Neural progenitor cell (in vitro differentiated cells): ENCODE measurements around the gene LYST. TPM values are rescaled to one million over a fixed set of nuclear protein-coding genes. Genes with fewer than 3 reads are reported as not detected.

Experiments used
- DNase-seq: peaks from one replicate; pipeline ENCODE4 v3.0.0-alpha.2; 2016; ENCODE audit warnings: low spot score
- H2AFZ ChIP-seq: fragments of 200-600 bp; sonication (generic); replicated peaks from 2 replicates; pipeline ENCODE4 v1.6.1; 2016; ENCODE audit warnings: antibody characterized with exemption
- H3F3A ChIP-seq: fragments of 200-600 bp; sonication (generic); 2 replicates; pipeline ENCODE4 v1.6.1; 2016; ENCODE audit warnings: antibody characterized with exemption, low read depth
- H3K27ac ChIP-seq: fragments of 200-600 bp; sonication (generic); 2 replicates; pipeline ENCODE4 v1.5.1; 2016; ENCODE audit warnings: mild to moderate bottlenecking
- H3K27me3 ChIP-seq: fragments of 200-600 bp; sonication (generic); 2 replicates; pipeline ENCODE4 v1.6.1; 2016; ENCODE audit warnings: mild to moderate bottlenecking, moderate library complexity
- H3K36me3 ChIP-seq: fragments of 200-600 bp; sonication (generic); 2 replicates; pipeline ENCODE4 v1.5.1; 2016
- H3K4me1 ChIP-seq: fragments of 200-600 bp; sonication (generic); 2 replicates; pipeline ENCODE4 v1.6.1; 2016; ENCODE audit warnings: mixed run types
- H3K4me2 ChIP-seq: fragments of 200-600 bp; sonication (generic); 2 replicates; pipeline ENCODE4 v1.6.1; 2016
- H3K4me3 ChIP-seq: fragments of 200-600 bp; sonication (generic); 2 replicates; pipeline ENCODE4 v1.5.1; 2016
- H3K79me2 ChIP-seq: fragments of 200-600 bp; sonication (generic); 2 replicates; pipeline ENCODE4 v1.6.1; 2016; ENCODE audit warnings: low read depth
- H3K9ac ChIP-seq: fragments of 200-600 bp; sonication (generic); 2 replicates; pipeline ENCODE4 v1.6.1; 2016
- H3K9me3 ChIP-seq: fragments of 200-600 bp; sonication (generic); 2 replicates; pipeline ENCODE4 v1.5.1; 2016; ENCODE audit warnings: low read depth
- H4K20me1 ChIP-seq: fragments of 200-600 bp; sonication (generic); 2 replicates; pipeline ENCODE4 v1.6.1; 2016; ENCODE audit warnings: low read depth
- H3K27ac Mint-ChIP-seq: 3 replicates; pipeline ENCODE4 v1.8.0; 2021; ENCODE audit warnings: mixed read lengths
- H3K27me3 Mint-ChIP-seq: 2 replicates; pipeline ENCODE4 v1.8.0; 2022; ENCODE audit warnings: low read depth, mild to moderate bottlenecking, inconsistent platforms, moderate library complexity, mixed read lengths; ENCODE audit not compliant: insufficient read depth
- H3K36me3 Mint-ChIP-seq: 3 replicates; pipeline ENCODE4 v1.8.0; 2021; ENCODE audit warnings: mixed read lengths
- H3K4me1 Mint-ChIP-seq: 3 replicates; pipeline ENCODE4 v1.8.0; 2021; ENCODE audit warnings: mixed read lengths
- H3K4me3 Mint-ChIP-seq: 3 replicates; pipeline ENCODE4 v1.8.0; 2021; ENCODE audit warnings: mild to moderate bottlenecking, moderate library complexity, mixed read lengths
- H3K9me3 Mint-ChIP-seq: 3 replicates; pipeline ENCODE4 v1.8.0; 2020; ENCODE audit warnings: mixed read lengths
- CTCF ChIP-seq: fragments of 200-600 bp; sonication (generic); IDR thresholded peaks from 2 replicates; pipeline ENCODE4 v1.5.1; 2017; ENCODE audit warnings: antibody characterized with exemption, mild to moderate bottlenecking
- EZH2 ChIP-seq: fragments of 200-600 bp; sonication (generic); IDR thresholded peaks from 2 replicates; pipeline ENCODE4 v1.6.1; 2017; ENCODE audit warnings: antibody characterized with exemption, mild to moderate bottlenecking, moderate library complexity
- EZH2phosphoT487 ChIP-seq: fragments of 200-600 bp; sonication (generic); IDR thresholded peaks from 2 replicates; pipeline ENCODE4 v1.6.1; 2017; ENCODE audit warnings: antibody characterized with exemption
- total RNA-seq: library from RNA; depleted of rRNA; stranded (reverse); fragments of >200 nt; gene quantifications from 2 replicates; pipeline ENCODE4 v1.2.3, GENCODE V29; 2015; ENCODE audit warnings: low replicate concordance

Gene LYST
- total RNA-seq, 1 donor from 2014 or later, result 0.82 TPM

DNA sequence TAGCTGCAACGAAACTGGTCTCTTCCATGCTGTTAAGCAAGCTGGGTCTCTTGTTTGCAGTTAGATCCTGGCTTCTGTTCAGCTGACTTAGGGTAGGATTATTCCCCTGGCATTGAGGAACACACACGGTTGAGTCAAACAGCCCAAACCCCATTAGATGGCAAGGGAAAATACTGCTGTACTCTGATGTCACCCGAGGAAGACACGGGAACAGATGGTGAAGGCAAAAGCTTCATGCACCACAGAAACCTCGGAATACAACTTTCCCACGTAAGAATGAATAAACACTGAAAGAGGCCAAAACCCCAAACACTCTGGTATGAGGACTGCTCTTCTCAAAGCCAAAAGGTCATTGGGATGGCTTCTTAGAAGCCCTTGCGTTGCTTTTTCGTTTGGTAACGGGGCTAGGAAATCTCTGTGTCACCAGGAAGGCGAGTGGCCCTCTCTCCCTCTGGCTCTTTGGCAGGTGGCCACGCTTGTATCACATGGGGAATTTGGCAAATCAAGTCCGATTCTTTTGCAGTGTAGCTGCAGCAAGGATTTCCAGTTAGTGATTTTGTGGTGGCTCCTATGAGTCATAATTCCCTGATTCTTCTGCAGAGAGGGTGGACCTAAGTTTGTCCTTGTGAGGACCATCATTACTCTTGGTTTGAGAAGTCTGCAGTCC, 16.7 kb upstream of the LYST start:
- Mint-ChIP-seq H3K27ac (no peak overlapping the region), H3K4me3 (no peak overlapping the region), H3K27me3 (no peaks in the 10 kb centered on the region), H3K36me3 (no peaks in the 10 kb centered on the region), H3K9me3 (no peaks in the 10 kb centered on the region), H3K4me1 (no peaks in the 10 kb centered on the region)
- no peaks in the 10 kb centered on the region for H4K20me1 ChIP-seq
- H2AFZ ChIP-seq, result no peak overlapping the region
- H3K79me2 ChIP-seq, result no peaks in the 10 kb centered on the region
- H3K36me3 ChIP-seq, result no peaks in the 10 kb centered on the region
- TF ChIP-seq EZH2, result no peak
- no peak for TF ChIP-seq EZH2phosphoT487
- no peak for TF ChIP-seq CTCF
- no peak overlapping the region for H3K9ac ChIP-seq
- no peaks in the 10 kb centered on the region for H3F3A ChIP-seq
- no peaks in the 10 kb centered on the region for H3K9me3 ChIP-seq
- H3K4me2 ChIP-seq, result no peak overlapping the region
- DNase-seq, result no peak
- H3K4me3 ChIP-seq, result no peak overlapping the region
- H3K27me3 ChIP-seq, result peaks cover 4% of the 10 kb centered on the region
- H3K27ac ChIP-seq, result no peak overlapping the region
- H3K4me1 ChIP-seq, result no peaks in the 10 kb centered on the region

GRCh38 chr1:235882816-235883215, 16.1 kb upstream of the LYST start:
- no peak overlapping the region for H3K4me2 ChIP-seq

DNA sequence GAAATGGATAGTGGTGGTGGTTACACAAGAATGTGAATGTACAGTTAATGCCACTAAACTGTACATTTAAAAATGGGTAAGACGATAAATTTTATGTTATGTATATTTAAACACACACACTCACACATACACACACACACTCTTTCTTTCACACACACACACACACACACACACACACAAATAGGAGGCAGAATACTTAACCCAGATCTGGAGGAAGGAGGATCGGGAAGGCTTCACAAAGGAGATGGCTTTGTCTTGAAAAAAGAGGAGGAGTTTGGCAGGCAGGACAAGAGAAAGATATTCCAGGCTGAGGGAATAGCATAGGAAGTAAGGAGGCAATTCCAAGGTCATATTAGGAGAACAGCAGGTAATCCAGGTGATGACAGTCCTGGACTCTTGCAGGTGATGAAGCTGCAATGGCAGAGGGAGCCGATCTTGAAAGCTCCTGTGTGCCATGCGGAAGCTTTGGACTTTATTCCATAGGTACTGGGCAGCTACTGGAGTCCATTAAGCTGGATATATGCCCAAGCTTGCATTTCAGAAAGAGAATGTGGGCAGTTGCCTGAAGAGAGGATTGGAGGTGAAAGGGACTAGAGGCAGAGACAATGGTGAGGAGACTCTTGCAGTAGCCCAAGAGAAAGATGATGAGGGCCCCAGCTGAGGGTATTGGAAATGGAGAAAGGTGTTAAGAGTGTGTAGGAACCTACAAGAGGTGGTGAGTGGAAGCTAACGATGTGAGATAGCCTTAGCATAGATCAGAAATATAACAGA, 15.4 kb upstream of the LYST start:
- Mint-ChIP-seq H3K4me1 (no peaks in the 10 kb centered on the region), H3K9me3 (no peaks in the 10 kb centered on the region), H3K4me3 (no peak overlapping the region), H3K36me3 (no peaks in the 10 kb centered on the region), H3K27ac (no peak overlapping the region), H3K27me3 (no peaks in the 10 kb centered on the region)
- H3F3A ChIP-seq, result no peaks in the 10 kb centered on the region
- H3K9me3 ChIP-seq, result no peaks in the 10 kb centered on the region
- no peak overlapping the region for H3K9ac ChIP-seq
- H2AFZ ChIP-seq, result no peak overlapping the region
- no peaks in the 10 kb centered on the region for H3K4me1 ChIP-seq
- H4K20me1 ChIP-seq, result no peaks in the 10 kb centered on the region
- DNase-seq, result no peak
- H3K27me3 ChIP-seq, result peaks cover 4% of the 10 kb centered on the region
- no peaks in the 10 kb centered on the region for H3K36me3 ChIP-seq
- no peak overlapping the region for H3K4me2 ChIP-seq
- no peak overlapping the region for H3K27ac ChIP-seq
- TF ChIP-seq CTCF (no peak), EZH2 (no peak), EZH2phosphoT487 (no peak)
- H3K79me2 ChIP-seq, result no peaks in the 10 kb centered on the region
- no peak overlapping the region for H3K4me3 ChIP-seq

More at GRCh38 chr1:235882816-235883215, 16.1 kb upstream of the LYST start:
- H2AFZ ChIP-seq, result no peak overlapping the region
- no peaks in the 10 kb centered on the region for H3K4me1 ChIP-seq
- no peak for DNase-seq
- H3K27ac ChIP-seq, result no peak overlapping the region
- no peaks in the 10 kb centered on the region for H3K9me3 ChIP-seq
- Mint-ChIP-seq H3K27ac (no peak overlapping the region), H3K27me3 (no peaks in the 10 kb centered on the region), H3K36me3 (no peaks in the 10 kb centered on the region), H3K4me3 (no peak overlapping the region), H3K4me1 (no peaks in the 10 kb centered on the region), H3K9me3 (no peaks in the 10 kb centered on the region)
- no peaks in the 10 kb centered on the region for H3K79me2 ChIP-seq
- H3K27me3 ChIP-seq, result peaks cover 4% of the 10 kb centered on the region
- TF ChIP-seq EZH2 (no peak), CTCF (no peak), EZH2phosphoT487 (no peak)
- no peaks in the 10 kb centered on the region for H3K36me3 ChIP-seq
- H4K20me1 ChIP-seq, result no peaks in the 10 kb centered on the region
- H3F3A ChIP-seq, result no peaks in the 10 kb centered on the region
- no peak overlapping the region for H3K4me3 ChIP-seq
- H3K9ac ChIP-seq, result no peak overlapping the region
